GM18511 (cell line): ENCODE data around the gene LMCD1.
A peak's percentile ranks its signal among the peaks of the same experiment; 100 is the strongest.

ENCODE experiments used
- ATAC-seq: cut with Tn5 transposase; IDR thresholded peaks from one replicate; pipeline ENCODE4 v1.9.1; 2021; ENCODE audit warnings: mild to moderate bottlenecking, moderate library complexity; ENCODE audit not compliant: unreplicated experiment

The LMCD1 gene

DNA sequence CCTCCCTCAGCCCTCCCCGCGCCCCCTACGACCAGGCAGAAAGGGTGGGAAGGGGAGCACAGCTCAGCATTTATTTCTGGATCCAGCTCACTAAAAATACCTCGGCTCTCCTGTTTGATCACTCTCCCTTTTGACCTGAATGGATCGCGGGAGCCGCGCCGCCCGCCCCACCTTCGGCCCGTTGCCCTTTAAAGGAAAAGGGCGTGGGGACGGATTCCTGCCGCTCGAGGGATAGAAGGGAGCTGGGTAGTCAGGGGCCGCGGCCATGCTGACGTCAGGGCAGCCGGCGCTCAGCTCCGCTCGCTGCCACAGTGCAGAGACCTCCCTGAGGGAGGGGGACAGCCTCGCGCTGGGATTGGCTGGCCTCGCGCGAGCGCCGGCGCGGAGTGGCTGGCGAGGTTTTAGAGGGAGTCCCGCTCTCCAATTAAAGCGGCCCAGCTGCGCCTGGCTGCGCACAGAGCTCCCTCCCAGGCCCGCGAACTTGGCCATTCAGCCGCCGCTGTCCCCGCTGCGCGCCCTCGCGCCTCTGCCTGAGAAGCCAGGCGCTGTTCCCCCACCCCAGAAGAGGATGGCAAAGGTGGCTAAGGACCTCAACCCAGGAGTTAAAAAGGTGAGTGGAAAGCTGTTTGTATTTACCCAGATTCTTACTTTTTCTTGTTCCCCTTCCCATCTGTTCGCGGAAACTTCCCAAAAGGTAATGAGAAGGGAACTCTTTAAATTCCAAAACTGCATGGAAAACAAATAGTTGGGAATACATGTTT lies at the start of gene LMCD1:
LMCD1 (plus strand) TSS at position 453 of the 761 bp plus-strand sequence; CDS start at position 569, 116 bp downstream.
- ATAC-seq, result peak; percentile 95

- no peak for ATAC-seq
Observed at GRCh38 chr3:8452112-8452511, 49.5 kb upstream of the LMCD1 start.

GRCh38 chr3:8453153-8453552 lies 48.5 kb upstream of the LMCD1 start:
- no peak for ATAC-seq

DNA sequence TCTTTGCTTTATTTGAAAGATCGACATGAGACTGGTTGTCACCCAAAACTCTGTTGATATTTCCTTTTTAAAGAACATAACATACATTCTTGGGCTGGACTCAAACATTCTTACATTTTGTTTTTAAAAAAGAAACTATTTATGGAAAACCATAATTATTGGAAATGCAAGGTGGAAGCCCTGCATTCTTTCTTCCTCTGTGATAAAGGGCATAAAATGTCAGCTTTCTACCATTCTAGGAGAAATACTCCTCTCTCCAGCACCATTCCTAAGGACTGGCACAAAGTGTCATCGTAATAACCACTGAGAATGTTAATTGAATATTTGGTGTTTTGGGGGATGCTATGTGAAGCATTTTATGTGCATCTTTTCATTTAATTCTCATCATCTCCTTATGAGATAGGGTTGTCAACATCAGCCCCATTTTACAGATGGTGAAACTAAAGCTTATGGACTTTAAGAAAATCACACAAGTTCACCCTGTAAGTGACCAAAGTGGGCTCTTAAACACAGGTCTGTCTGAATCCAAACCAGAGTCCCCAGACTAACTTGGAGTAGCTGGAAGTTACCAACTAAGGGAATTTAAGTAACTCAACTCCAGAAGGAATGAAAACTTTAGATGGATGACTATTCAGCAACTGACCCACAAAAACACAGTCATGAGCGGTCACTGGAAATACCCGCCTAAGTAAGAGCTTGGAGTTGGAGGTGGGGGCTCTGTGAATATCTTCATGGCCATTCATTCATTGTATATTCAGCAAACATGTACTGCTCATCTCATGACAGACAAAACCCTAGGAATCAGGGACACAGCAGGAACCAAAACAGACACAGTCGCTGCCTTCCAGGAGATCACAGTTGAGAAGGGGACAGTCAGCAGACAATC lies 45.9 kb upstream of the LMCD1 start:
- no peak for ATAC-seq

- no peak for ATAC-seq
Observed at GRCh38 chr3:8456412-8456811, 45.2 kb upstream of the LMCD1 start.

GRCh38 chr3:8457039-8457438 lies 44.6 kb upstream of the LMCD1 start:
- ATAC-seq, result no peak

DNA sequence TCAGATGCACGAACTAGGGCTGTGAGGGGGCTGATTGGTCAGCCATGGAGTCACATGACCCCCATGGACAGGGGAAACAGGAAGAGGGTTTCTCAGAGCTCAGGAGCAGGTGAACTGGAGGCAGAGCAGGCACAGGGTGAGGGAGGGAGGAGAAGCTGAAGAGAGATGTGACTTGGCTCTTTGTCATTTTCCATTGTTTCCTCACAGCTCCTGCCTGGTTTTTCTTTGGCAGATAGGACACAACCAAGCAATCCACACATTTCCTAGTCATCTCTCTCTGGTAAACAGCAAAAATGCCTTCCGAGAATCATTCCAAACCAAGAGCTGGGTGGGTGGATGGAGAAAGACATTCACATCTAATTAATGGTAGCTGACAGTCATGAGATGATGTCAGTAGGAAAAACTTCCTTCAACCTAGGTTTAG lies 43.4 kb upstream of the LMCD1 start:
- ATAC-seq, result no peak

- no peak for ATAC-seq
Observed at GRCh38 chr3:8458711-8459110, 42.9 kb upstream of the LMCD1 start.

DNA sequence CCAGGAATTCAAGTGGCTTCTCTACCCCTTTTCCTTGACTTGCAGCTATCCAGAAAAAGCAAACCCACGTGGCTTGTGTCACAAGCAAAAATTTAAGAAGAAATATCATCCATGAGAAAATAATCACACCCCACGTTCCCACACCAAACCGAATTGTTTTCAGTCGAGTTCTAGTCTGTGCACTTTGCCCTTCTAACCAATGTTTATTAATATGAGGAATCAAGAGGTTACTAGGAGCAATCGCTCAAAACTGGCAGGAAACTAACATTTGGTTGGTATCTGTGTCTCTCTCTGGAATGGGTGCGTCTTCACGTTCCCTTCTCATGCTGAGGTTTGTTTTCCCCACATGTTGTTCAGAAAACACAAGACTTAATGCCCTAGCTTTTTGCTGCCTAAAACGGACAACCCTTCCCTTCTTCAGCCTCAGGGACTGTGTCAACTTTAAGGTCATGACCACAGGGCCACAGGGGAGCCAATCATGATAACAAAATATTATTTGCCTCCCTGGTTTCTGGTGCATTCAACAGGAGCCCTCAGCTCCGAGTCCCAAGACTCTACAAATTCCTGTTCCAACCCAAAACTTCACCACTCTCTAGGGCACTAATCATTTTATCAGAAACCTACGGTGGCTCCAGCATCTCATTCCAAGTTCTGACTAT lies 41.4 kb upstream of the LMCD1 start:
- ATAC-seq, result no peak

DNA sequence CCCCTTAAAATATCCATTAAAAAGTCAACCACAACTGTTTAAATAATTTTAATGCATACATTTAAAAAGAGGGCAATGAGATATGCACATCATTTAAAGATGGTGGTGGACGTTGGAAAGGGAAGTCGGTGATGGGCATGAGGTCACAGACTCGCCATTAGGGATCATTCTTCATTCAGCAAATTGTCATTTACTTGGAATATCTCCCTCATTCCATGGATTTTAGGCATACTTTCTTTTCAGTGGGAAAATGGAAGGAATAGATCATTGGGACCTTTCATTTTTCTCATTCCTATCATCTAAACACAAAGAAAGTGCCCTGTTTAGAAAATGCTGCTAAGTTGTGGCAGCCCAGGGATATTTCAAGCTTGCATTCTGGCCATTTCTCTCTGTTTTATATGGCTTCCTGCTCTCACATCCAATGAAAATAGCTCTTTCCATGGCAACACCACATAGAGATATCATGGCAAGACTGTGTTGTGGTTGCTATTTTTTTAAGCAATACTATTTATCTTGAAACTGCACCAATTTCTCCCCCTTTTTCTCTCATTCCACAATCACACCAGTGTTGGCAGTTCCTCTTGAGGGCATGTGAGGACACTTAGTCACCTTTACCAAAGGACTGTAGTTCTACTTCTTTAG lies 40.7 kb upstream of the LMCD1 start:
- ATAC-seq, result no peak

- ATAC-seq, result no peak
Observed at GRCh38 chr3:8464668-8465067, 37.0 kb upstream of the LMCD1 start.

GRCh38 chr3:8466526-8466925 lies 35.1 kb upstream of the LMCD1 start:
- ATAC-seq, result no peak

DNA sequence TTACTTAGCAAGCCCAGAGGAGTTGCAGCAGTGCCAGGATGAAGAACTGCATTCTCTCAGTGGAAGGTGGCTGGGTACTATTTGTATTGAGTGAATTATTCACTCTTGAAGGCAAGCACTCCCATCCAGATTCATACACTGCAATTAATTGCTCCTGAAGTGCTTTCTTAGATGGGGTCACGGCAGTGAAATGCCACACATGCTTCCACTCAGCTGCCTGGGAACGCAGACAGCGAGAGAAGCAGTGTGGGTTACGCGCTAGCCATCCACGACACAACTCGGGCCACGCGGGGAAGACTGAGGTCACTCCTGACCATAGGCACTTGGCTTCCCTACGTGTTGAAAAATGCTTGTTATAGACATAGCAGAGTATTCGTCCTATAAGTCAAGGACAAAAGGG lies 30.8 kb upstream of the LMCD1 start:
- no peak for ATAC-seq

GRCh38 chr3:8472549-8472948 lies 29.1 kb upstream of the LMCD1 start:
- no peak for ATAC-seq

GRCh38 chr3:8473029-8473428 lies 28.6 kb upstream of the LMCD1 start:
- no peak for ATAC-seq

DNA sequence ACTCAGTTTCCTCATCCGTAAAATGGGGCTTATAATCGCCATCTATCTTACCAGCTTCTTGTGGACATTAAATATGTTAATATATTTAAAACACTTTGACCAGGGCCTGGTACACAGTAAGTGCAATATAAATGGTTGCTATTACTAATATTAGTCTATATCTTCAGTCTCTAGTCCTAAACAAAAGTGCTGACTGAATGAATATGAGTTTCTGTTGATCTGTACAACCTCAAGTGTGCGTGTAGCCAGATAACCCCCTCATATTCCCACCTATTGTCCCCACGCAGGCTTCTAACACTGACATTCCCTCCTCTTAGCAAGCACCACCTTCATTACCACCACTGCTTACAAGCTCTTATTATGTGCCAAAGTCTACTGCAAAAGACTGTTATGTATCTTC lies 27.6 kb upstream of the LMCD1 start:
- no peak for ATAC-seq

DNA sequence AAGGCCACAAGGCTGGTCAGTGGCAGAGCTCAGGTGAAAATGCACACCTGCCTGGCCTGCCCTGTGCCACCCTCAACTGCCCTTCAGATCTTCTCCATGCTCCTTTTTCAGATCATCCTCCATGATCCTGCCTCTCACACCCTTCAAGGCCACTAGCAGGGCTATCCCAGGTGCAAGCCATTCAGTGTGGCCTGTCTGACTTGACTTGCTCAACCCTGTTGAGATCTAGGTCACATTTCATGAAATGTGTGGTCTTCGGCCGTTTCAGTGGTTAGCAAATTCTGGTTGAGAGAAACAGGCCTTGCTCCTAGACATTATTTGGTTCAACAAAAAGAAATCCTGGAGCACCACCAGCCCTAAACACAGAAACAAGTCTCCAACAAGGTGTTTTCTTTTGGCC lies 26.6 kb upstream of the LMCD1 start:
- ATAC-seq, result no peak

DNA sequence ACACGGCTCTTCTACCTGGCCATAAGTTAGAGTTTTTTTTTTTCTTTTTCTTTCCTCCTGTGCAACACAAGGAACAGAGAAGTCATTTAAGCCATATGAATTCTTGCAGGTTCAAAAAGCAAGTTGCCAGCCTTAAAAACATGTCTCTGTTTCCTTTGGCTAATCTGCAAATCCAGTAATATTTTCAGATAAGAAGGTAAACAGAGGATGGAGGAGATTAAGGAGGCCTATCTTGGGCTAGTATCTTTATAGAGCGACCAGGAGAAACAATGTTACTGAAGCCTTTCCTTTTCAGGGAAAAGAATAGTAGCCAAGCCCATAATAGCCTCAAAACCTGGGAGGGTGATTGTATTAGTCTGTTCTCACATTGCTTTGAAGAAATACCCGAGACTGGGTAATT lies 20.9 kb upstream of the LMCD1 start:
- ATAC-seq, result no peak

DNA sequence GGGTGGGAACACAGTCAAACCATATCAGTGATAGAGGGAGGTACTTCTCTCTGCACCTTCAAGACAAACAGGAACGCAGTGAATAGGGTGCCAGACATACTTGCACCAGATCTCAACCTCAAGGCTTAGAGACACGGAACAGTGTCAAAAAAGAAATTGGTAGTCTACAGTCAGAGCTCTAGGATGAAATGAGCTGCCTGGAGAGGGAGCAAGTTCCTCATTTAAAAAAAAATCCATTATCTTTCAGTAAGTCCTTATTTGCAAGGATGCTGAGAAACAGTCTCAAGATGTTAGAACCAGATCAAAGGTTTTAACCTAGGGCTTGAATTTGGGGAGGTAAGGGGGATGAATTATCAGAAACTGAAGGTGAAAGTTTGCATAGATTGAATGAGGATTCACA lies 20.2 kb upstream of the LMCD1 start:
- ATAC-seq, result no peak

GRCh38 chr3:8482263-8482662 lies 19.4 kb upstream of the LMCD1 start:
- ATAC-seq, result no peak
